ENCODE data around the gene STIMATE.

STIMATE gene

GRCh38 chr3:52897130-52898122 lies at the start of gene STIMATE:
TSS of gene STIMATE (minus strand) at chr3:52897548. CDS start at chr3:52897450, 98 bp downstream.
- peak; percentile 81 for DNase-seq

DNA sequence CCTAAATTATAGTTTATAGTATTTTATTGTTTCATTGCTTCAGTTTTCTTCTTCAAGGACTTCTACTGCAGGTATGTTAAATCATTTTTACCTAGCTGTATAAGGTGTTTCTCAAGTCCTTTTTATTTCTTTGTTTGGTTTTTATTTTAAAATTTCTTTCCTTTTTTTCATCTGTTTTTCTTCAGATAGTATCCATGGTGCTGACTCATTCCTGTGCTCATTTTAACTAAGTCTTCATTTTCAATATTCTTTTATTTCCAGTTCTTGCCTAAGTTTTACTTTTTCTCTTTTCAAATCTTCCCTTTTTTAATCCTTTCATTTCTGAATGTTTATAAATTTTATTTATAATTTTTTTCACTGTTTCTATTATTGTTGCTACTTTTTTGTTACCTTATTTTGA lies 42.3 kb upstream of the STIMATE start:
- no peak for DNase-seq

DNA sequence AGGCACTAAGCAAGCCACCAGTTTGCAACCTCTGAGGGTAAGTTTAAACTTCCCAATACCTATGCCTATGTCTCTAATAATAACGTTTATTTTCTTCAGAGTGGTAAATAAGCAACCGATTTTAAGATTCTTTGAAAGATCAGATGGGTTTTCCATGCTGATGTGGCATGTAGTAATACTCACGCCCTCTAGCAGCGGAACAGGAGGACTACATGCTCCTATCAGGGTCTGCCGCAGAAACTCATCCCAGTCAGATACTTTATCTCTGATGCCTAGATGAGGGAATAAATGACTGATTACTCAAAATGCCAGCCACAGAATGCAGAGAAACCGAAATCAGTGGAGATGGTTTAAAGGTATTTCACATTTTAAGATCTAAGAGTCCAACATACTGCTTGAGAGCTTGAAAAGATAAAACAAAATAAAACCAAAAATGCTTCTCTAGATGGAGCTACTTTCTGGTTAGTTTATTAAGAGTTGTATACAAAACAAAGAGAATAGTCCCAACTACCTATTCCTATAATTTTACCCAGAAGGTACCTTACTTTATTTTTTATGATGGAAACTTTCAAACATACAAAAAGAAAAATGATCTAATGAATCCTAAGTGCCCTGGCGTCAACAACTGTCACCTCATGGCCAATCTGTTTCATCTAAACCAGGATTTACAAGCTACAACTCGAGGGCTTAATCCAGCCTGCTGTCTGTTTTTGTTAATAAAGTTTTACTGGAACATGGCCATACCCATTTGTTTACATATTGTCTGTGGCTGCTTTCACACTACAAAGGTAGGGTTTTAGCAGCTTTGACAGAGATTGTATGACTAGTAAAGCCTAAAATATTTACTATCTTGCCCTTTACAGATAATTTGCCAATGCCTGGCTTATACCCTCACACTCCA lies 37.5 kb upstream of the STIMATE start:
- peak; percentile 38 for DNase-seq

- no peak for DNase-seq
Observed at GRCh38 chr3:52931889-52932288, 34.5 kb upstream of the STIMATE start.

DNA sequence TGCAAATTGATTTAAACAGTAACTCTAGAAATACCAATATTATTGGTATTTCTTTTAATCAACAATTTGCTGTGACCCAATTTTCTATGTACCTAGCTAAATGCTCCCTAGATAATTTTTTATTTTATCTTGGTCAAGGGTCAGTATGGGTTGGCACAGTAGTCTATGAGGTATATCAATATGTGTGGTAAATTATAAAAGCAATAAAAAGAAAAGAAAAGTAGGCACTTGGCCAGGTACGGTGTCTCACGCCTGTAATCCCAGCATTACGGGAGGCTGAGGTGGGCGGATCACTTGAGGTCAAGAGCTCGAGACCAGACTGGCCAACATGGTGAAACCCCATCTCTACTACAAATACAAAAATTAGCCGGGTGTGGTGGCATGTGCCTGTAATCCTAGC lies 34.0 kb upstream of the STIMATE start:
- no peak for DNase-seq

- no peak for DNase-seq
Observed at GRCh38 chr3:52930748-52931147, 33.4 kb upstream of the STIMATE start.

DNA sequence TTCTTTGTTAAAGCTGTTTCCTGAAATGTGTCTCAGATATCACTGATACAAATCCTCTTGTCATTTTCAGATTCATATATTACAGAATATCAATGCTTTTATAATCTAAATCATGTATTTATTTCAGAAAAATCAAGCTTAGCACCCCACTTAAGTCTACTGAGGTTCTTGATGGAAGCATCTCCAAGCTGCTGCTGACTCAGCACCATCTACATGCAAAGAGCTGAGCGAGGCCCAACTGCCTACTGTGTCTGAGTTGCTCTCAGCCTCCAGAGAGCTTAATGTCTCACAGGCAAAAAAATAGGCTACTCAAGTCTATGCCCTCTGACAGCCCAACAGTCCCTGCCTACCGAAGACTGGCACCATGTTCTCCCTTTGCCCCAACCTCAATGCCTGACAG lies 29.2 kb upstream of the STIMATE start:
- DNase-seq, result no peak

- DNase-seq, result no peak
Observed at GRCh38 chr3:52925405-52926313, 28.3 kb upstream of the STIMATE start.

DNA sequence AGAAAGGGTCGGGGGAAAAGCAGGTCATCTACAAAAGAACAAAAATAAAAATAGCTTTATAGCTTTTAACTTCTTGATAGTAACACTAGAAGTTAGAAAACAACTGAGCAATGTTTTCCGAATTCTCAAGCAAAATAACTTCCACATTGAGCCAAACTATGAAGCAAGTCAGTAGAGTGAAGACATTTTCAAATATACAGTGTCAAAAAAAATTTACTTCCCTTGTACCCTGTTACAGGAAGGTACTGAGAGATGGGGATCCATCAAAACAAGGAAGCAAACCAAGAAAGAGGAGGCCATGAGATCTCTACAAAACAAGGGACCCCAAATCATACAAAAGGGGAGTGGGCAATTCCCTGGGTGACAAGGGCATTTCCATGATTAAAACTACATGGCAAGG lies 26.6 kb upstream of the STIMATE start:
- no peak for DNase-seq

- DNase-seq, result no peak
Observed at GRCh38 chr3:52920841-52921240, 23.5 kb upstream of the STIMATE start.

DNA sequence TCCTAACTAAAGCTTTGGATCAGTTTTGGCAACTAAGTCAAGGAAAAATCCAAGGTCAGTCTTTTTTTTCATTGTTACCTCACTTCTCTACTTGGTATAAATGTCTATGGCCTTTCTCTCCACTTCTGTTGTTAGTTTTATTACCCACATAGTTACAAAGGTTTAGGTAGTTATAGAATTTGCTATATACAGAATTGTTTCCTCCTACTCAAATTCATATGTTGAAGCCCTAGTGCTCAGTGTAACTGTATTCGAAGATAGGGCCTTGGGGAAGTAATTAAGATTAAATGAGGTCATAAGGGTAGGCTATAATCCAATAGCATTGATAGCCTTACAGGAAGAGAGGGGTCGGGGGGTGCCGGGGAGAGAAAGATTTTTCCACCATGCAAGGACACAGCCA lies 19.7 kb upstream of the STIMATE start:
- no peak for DNase-seq

DNA sequence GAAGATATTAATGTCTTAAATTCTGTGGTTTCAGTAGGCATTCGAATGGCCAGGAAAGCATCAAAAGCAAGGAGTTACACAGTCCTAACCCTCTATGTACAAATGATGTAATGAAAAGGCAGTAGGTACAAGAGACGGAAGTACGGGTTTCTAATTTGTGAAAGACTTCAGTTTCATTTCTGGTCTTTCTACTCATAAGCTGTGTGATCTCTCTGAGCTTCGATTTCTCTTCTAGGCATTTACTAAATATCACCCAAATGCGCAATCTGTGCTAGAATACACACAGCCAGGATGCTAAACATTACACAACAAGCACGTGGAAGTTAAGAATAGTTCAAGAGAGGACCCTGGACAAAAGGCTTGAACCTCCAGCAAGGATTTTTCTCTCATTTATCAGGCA lies 17.9 kb upstream of the STIMATE start:
- DNase-seq, result no peak

DNA sequence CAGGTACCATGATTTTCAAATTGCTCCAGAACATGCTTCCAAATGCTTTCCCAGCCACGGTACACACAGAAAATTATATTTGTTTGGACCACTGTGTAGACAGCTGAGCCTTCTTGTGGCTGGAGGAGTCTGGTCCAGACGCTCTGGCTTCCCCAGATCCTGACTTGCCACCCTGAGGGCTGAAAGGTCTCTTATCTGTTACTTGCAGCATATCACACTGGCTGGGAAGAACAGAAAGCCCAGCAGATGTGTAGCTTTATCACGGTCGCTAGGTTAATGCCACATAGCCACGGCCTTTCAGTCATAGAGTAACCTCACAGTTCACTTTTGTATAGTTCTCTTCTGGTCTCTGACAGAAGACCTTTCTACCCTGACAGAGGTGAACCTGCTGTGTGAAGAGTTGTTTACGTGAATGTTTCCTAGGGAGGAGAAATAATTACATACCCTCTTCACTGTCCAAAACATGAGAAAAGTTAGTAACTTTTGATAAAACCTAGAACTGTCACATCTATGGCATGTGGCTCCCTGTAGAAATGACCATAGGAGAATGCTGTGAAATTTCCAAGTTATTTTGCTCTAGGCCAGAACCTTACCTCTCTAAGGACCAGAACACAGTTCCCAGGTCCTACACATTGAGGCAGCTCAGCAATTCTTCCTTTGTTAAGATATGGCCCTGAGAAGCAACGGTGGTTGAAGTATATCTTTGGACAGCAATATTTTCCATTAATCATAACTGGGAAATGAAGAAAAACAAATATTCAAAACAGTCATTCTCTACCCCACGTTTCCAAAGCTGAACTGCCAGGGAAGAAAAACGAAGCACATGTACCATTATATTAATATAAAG lies 15.8 kb upstream of the STIMATE start:
- no peak for DNase-seq

DNA sequence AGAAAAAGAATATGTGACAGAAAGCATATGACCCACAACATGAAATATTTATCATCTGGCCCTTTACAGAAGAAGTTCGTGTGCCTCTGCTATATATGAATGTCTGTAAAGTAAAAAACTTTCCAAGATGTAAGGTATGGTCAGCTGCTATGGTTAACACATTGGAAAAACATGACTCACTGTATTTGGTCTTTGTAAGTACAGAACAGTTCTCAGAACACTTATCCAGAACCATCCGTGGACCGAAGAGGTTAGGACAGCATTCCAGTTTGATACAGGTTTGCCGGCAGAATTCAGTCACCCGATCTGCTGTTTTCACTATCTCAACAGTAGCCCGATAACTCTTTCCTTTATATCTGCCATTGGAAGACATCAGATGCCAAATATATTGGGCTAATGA lies 13.5 kb upstream of the STIMATE start:
- DNase-seq, result no peak

GRCh38 chr3:52907497-52907896 lies 10.1 kb upstream of the STIMATE start:
- no peak for DNase-seq

DNA sequence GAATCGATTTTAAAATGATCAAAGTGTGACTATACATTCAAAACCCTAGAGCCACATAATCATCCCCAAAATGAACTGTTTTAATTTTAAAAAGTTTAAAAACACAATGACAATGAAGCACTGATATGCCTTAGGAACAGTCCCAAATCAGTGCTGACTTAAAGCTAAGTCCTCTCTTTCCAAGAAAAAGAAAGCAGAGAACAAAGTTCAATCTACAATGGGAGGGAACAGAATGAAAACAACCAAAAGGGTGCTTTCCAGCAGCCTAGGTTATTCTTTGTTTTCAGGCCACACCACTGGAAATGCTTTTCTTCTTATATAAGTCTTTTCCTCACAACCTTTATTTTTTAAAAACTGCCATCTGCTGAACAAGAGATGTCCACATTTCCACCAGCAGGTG lies 7.2 kb upstream of the STIMATE start:
- no peak for DNase-seq

GRCh38 chr3:52904000-52904399 lies 6.7 kb upstream of the STIMATE start:
- DNase-seq, result no peak

DNA sequence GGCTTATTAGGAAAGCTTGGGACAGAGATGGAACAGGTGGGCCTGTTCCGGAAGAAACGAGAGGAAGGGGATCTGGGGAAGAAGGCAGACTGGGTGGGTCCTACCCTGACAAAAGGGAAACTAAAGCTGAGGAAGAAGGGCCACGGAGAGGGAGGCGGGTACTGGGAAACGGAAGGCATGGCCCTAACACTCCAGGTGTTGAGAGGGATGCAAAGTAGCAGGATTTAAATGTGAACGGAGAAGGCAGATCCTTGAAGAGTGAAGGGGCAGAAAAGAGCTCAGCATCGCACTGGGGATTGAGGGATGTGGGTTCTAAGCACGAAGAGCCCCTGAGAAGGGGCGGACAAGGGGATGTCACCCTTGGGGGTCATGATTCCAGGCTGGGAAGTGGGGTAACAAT lies 735 bp downstream of the STIMATE start:
- no peak for DNase-seq

DNA sequence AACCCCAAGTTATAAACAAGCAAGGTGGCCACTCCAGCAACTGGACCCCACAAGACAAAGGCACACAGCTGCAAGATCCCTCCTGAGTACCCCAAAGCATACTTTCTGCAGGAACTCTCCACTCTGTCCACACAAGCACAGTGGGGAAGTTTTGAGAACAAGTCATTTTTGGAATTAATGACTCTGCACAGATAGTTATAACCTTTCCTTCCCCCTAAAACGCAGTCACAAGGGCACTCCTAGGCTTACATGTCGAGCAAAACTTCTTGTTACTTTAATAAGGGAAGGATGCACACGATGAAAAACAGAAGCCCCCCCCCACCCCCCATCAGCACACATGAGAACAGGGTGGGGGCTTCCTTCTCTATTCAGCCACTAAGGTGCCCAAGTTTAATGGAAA lies 1.2 kb downstream of the STIMATE start:
- no peak for DNase-seq

- DNase-seq, result no peak
Observed at GRCh38 chr3:52895418-52895817, 1.9 kb downstream of the STIMATE start.

DNA sequence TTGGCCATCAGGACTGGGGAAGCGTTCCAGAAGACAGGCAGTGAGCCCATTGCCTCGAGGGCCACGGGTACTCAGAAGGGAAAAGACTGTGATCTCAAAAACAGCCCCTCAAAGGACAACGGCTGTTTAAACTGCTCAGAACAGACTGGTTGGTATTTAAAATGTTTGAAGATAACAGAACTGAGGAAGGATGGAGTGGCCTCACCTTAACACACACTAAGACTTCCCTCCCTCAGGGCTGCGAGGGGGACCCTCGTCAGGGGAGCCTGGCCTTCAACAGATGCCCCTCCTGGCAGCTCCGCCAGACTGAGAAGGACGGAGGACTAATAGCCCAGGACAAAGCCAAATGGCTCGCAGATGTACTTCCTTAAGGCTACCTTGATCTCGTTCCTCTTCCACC lies 2.6 kb downstream of the STIMATE start:
- DNase-seq, result no peak

DNA sequence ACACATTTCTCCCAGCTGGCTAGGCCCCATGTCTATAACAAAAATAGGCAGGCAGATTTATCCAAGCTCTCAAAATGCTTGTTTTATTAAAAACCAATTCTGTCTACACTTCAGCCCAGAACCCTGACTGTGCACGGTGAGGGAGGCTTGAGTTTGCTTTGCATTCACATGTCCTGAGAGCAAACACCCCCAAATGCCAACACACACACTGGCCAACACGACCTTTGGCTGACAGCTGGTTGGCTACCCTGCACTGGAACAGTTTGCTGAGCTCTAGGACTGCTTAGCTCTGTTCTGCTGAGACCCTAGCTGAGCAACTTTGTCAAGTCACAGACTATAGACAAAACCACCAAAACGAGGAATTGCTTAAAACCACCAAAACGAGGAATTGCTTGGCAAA lies 3.6 kb downstream of the STIMATE start:
- no peak for DNase-seq
